B cell (primary cell): Measurements from ENCODE around the gene TMEFF1.

ENCODE experiments used
- CTCF ChIP-seq: fragments of 200-600 bp; IDR thresholded peaks from one replicate; pipeline ENCODE4 v1.8.0; 2022; ENCODE audit warnings: antibody characterized with exemption, mild to moderate bottlenecking
- EZH2 ChIP-seq: IDR thresholded peaks from 2 replicates; pipeline ENCODE4 v1.6.1; 2012; ENCODE audit warnings: borderline replicate concordance, low read depth, mild to moderate bottlenecking, moderate library complexity, low read length; ENCODE audit not compliant: insufficient read depth, poor library complexity, severe bottlenecking

- no peak for TF ChIP-seq CTCF
- no peak for TF ChIP-seq EZH2
These were observed 4.3 kb downstream of the TMEFF1 start for GRCh38 chr9:100477241-100477640.
